Measurements from ENCODE around the gene HES3.
A peak's percentile ranks its signal among the peaks of the same experiment; 100 is the strongest.

Gene HES3

DNA sequence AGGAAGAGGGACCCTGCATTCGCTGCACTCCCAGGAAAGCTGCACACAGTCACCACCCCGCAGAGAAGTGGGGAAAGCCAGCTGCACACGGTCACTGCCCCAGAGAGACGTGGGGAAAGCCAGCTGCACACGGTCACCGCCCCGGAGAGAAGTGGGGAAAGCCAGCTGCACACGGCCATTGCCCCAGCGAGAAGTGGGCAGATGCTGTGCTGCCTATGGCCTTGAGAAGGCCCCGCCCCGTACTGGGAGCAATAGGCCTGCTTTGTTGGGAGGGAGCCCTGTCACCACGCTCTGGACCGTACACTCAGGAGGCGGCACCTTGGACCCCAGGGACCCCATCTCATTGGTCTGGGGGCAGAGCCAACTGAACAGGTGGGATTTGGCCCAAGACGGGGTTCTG, 21.2 kb downstream of the HES3 start:
- peak; percentile 58 for DNase-seq

- DNase-seq: no peak
Measured at GRCh38 chr1:6266641-6267040, 22.7 kb downstream of the HES3 start.

DNA sequence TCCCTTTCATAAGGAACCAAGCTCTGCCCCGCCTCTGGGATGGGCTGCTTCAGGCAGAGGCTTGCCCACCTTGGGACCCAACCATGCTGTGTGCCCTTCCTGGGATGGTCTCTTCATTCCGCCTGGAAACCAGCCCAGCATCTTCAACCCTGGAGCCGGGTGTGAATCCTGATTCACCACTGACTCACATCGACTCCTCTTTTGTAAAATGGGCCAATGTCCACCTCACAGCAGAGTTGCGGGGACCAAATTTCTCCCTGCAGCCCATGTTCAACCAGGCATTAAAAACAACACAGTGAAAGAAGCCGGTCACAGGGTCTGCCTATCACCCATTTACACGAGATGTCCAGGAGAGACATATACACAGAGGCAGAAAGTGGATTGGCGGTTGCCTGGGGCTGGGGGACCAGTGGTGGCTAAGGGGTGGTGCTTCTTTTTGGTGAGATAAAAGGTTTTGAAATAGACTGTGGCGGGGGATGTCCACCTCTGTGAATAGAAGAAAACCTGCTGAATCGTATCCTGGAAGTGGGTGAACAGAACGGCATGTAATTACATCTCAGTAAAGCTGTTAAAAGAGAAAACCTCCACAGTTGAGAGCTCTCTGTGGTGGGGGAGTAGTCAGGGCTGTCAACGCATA, 23.8 kb downstream of the HES3 start:
- no peak for DNase-seq

DNA sequence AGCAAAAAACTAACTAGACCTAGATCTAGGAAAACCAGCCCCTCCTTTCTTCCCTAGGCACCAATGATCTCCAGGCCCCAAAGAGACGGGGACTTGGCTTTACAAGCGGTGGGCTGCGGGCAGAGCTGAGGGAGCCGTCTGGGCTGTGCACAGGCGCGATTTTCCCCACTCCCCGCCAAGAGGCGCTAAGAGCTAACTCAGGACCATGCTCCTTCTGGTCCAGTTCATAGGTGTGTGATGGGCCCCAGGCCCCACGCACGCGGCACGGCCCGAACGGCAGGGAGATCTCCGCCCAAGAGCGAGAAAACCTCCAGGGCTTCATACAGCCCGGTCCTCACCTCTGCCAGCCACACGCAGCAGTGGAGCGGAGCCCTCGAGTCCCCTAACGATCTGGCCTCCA, 24.4 kb downstream of the HES3 start:
- no peak for DNase-seq

DNA sequence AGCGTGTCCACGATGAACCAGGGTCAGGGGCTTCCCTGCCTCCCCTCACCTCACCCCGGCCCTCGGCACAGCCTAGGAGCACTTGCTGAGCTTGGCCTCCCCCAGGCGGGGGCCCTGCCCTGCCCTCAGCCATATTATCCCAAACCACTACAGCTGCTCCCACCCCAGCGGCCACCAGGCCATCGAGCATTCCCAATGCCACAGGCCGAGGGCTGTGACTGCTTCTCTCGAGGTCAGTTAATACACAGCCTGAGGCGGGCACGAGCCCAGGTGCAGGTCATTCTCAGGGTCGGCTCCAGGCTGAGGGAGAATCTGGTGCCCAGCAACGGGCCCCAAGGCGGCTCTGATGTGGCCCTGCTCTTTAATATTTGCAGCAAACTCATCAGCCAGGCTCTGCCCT, 25.3 kb downstream of the HES3 start:
- no peak for DNase-seq

DNA sequence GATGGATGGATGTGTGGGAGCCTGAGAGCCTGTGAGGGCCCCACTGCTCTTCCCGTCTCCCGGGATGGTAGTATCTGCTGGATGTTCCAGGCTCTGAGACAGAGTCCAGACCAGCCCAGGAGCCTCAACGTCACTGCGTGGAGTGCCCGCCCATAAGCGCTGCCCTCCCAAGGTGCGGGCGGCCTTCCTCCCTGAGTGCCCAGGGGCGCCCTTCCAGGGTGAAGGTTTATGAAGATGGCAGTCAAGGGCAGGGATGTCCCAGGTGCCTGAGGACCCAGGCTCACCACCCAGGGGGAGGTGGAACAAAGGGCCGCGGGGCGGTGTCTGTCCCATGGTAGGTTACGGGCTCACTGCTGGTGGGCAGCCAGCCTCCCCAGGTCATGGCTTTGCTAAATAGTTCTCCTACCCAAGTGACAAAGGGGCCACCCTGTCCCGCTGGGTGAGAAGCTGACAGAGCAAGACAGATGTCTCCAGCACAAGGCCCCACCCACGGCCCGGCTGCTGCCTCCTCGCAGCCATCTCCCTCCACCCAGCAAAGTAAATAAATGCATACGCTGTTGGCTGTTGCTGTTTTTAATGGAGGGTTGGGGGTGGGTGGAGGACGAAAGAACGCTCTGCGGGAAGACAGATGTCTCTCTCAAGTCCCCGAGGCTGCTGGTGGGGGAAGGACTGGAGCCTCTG, 25.9 kb downstream of the HES3 start:
- DNase-seq: peak; percentile 50

DNA sequence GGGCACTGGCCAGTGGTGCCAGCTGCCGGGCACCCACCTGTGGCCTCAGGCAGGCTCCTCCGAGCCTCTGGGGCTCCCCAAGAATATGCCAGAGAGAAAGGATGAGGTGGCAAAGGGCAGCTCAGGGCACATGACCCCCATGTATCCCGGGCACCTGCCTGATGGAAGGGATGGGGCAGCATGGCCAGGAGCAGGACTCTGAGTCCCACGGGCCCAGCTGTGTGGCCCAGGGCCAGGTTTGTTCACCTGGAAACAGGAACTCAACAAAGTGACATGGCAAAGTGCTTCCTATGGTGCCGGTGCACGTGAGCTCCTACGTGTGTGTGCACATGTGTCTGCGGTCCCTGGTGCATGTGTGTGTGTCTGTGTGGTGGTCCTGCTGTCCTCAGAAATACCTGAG, 26.4 kb downstream of the HES3 start:
- peak; percentile 34 for DNase-seq

DNA sequence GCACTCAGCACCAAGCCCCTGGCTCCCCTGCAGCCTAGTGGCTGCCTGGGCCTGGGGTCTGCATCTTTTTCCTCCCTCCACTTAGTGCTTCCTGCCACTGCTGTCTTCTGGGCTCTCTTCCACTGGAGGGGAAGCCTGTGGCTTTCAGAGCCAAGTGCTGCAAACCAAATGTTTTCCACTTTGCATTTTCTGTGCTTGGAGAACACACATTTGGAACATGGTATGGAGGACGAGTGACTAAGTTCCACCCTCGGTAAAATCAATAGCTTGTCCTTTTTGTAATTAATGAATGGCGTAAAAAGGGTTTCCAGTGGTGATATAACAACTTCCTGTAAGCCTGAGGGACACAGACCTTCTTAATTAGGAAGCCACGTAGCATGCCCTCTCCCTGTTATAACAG, 27.0 kb downstream of the HES3 start:
- DNase-seq: no peak

GRCh38 chr1:6271554-6271953, 27.6 kb downstream of the HES3 start:
- no peak for DNase-seq

GRCh38 chr1:6272452-6272851, 28.5 kb downstream of the HES3 start:
- DNase-seq: no peak

- DNase-seq: no peak
Measured at GRCh38 chr1:6272868-6273267, 28.9 kb downstream of the HES3 start.

DNA sequence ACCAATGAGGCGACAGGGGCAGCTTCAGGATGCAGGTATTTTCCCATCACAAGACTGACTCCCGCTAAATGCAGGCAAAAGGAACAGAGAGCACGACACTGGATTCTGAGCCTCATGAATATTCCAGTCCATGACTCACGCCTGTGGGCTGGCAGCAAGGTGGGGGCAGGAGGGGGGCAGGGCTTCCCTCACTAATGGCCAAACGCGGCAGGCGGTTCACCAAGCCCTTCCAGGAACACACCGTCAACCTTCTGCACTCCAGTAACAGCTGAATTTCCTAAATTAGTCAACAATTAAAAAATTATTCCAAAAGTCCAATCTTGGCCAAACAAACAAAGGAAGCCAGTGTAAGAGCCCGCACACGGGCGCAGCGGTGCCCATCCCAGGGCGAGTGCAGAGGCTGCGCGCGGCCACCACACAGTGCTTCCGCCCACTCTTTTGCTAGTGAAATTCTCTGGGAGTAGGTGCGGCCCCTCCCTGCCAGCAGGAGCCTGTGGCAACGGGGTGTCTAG, 29.5 kb downstream of the HES3 start:
- DNase-seq: no peak

GRCh38 chr1:6274102-6274501, 30.1 kb downstream of the HES3 start:
- no peak for DNase-seq

DNA sequence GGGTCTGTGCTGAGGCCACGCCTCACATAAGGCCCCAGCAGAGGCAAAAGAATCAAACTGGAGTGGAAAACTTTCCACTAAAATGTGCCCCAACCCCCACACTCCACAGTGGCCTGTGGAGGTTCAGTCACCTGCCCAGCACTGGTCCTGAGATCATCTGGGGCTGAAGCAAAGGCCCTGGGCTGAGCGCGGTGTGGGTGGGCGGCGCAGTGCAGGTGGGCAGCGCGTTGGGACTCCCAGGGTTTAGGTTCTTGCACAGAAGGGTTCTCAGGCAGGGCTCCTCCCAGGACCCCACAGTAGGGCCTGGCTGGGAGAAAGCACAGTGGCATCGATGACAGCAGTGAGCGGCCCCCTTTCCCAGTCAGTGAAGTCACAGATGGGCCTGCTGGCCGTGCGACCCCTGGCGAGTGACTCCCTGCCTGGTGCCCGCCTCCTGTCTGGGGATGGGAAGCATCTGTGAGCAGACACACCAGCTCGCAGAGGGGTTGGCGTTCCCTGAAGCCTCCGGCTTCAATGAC, 30.7 kb downstream of the HES3 start:
- DNase-seq: no peak

GRCh38 chr1:6275826-6276782, 32.1 kb downstream of the HES3 start:
- peak; percentile 55 for DNase-seq

- DNase-seq: no peak
Measured at GRCh38 chr1:6276811-6277555, 33.0 kb downstream of the HES3 start.

- no peak for DNase-seq
Measured at GRCh38 chr1:6278263-6278662, 34.3 kb downstream of the HES3 start.

- DNase-seq: no peak
Measured at GRCh38 chr1:6279066-6279465, 35.1 kb downstream of the HES3 start.

- no peak for DNase-seq
Measured at GRCh38 chr1:6279613-6280383, 35.8 kb downstream of the HES3 start.

GRCh38 chr1:6280761-6281451, 36.9 kb downstream of the HES3 start:
- DNase-seq: no peak
